SK-N-SH treated with all-trans-retinoic acid at 6 μM for 48 hours (cell line): ENCODE data around the gene LAG3.

Experiments used
- ATAC-seq: fragments of 200-7000 bp; cut with Tn5 transposase; 3 replicates; pipeline ENCODE4 v1.9.1; 2020; ENCODE audit warnings: mild to moderate bottlenecking, moderate library complexity
- ARNTL ChIP-seq: fragments of 450-650 bp; formaldehyde crosslinking; IDR thresholded peaks from 2 replicates; pipeline ENCODE4 v1.5.0; 2020; ENCODE audit warnings: low read depth, mild to moderate bottlenecking, moderate library complexity, borderline replicate concordance
- BACH2 ChIP-seq: fragments of 250-450 bp; sonication (Bioruptor Pico); IDR thresholded peaks from 2 replicates; pipeline ENCODE4 v1.9.0; 2021; ENCODE audit warnings: mild to moderate bottlenecking, borderline replicate concordance
- CREB5 ChIP-seq: fragments of 250-450 bp; sonication (Bioruptor Pico); IDR thresholded peaks from 2 replicates; pipeline ENCODE4 v1.5.1; 2020; ENCODE audit warnings: low read depth, mild to moderate bottlenecking, moderate library complexity
- CSDC2 ChIP-seq: fragments of 250-450 bp; sonication (Bioruptor Pico); IDR thresholded peaks from 2 replicates; pipeline ENCODE4 v1.5.0; 2020; ENCODE audit warnings: mild to moderate bottlenecking, moderate library complexity
- GLIS3 ChIP-seq: fragments of 250-450 bp; sonication (Bioruptor Pico); IDR thresholded peaks from 2 replicates; pipeline ENCODE4 v1.5.0; 2020; ENCODE audit warnings: mild to moderate bottlenecking, moderate library complexity
- ISL1 ChIP-seq: fragments of 250-450 bp; sonication (Bioruptor Pico); IDR thresholded peaks from 2 replicates; pipeline ENCODE4 v2.1.2; 2022; ENCODE audit warnings: mild to moderate bottlenecking, moderate library complexity
- PPARA ChIP-seq: fragments of 250-450 bp; sonication (Bioruptor Pico); IDR thresholded peaks from 2 replicates; pipeline ENCODE4 v1.5.0; 2020; ENCODE audit warnings: mild to moderate bottlenecking, borderline replicate concordance
- RARB ChIP-seq: fragments of 250-450 bp; sonication (Bioruptor Pico); IDR thresholded peaks from 2 replicates; pipeline ENCODE4 v1.8.0; 2021; ENCODE audit warnings: mild to moderate bottlenecking, moderate library complexity
- SNAI2 ChIP-seq: fragments of 250-450 bp; sonication (Bioruptor Pico); IDR thresholded peaks from 2 replicates; pipeline ENCODE4 v1.5.0; 2020; ENCODE audit warnings: mild to moderate bottlenecking, moderate library complexity
- TCF4 ChIP-seq: fragments of 250-450 bp; sonication (Bioruptor Pico); IDR thresholded peaks from 2 replicates; pipeline ENCODE4 v1.8.0; 2021; ENCODE audit warnings: mild to moderate bottlenecking, moderate library complexity, borderline replicate concordance
- TOX ChIP-seq: fragments of 250-450 bp; sonication (Bioruptor Pico); IDR thresholded peaks from 2 replicates; pipeline ENCODE4 v1.8.0; 2021; ENCODE audit warnings: mild to moderate bottlenecking, moderate library complexity, borderline replicate concordance
- TSHZ2 ChIP-seq: fragments of 250-450 bp; sonication (Bioruptor Pico); IDR thresholded peaks from 2 replicates; pipeline ENCODE4 v1.5.0; 2020; ENCODE audit warnings: mild to moderate bottlenecking, moderate library complexity
- ZFP3 ChIP-seq: fragments of 250-450 bp; sonication (Bioruptor Pico); IDR thresholded peaks from 2 replicates; pipeline ENCODE4 v1.5.0; 2020; ENCODE audit warnings: mild to moderate bottlenecking, moderate library complexity
- ZFP30 ChIP-seq: fragments of 450-650 bp; formaldehyde crosslinking; IDR thresholded peaks from 2 replicates; pipeline ENCODE4 v1.5.0; 2022; ENCODE audit warnings: mild to moderate bottlenecking, moderate library complexity
- ZNF565 ChIP-seq: fragments of 450-650 bp; formaldehyde crosslinking; conservative IDR thresholded peaks from 2 replicates; pipeline ENCODE4 v1.5.0; 2020; ENCODE audit warnings: low read depth, mild to moderate bottlenecking, moderate library complexity
- ZNF70 ChIP-seq: fragments of 450-650 bp; formaldehyde crosslinking; IDR thresholded peaks from 2 replicates; pipeline ENCODE4 v1.5.0; 2020; ENCODE audit warnings: mild to moderate bottlenecking, moderate library complexity
- ZNF8 ChIP-seq: fragments of 450-650 bp; formaldehyde crosslinking; IDR thresholded peaks from 2 replicates; pipeline ENCODE4 v1.5.0; 2020; ENCODE audit warnings: mild to moderate bottlenecking, moderate library complexity
- TF ChIP-seq, protein P1 (sequence below): fragments of 250-450 bp; sonication (Bioruptor Pico); IDR thresholded peaks from 2 replicates; pipeline ENCODE4 v1.8.0; 2020; ENCODE audit warnings: mild to moderate bottlenecking, moderate library complexity, borderline replicate concordance
- TF ChIP-seq, protein P2 (sequence below): fragments of 250-450 bp; sonication (Bioruptor Pico); IDR thresholded peaks from 2 replicates; pipeline ENCODE4 v1.8.0; 2021; ENCODE audit warnings: low read depth, mild to moderate bottlenecking, moderate library complexity, borderline replicate concordance

LAG3 gene

DNA sequence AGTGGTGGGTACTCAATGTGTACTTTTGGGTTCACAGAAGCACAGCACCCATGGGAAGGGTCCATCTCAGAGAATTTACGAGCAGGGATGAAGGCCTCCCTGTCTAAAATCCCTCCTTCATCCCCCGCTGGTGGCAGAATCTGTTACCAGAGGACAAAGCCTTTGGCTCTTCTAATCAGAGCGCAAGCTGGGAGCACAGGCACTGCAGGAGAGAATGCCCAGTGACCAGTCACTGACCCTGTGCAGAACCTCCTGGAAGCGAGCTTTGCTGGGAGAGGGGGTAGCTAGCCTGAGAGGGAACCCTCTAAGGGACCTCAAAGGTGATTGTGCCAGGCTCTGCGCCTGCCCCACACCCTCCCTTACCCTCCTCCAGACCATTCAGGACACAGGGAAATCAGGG, 47.8 kb downstream of the LAG3 start:
- ATAC-seq: no peak
- TF ChIP-seq GLIS3 (CRISPR knock-in tag): no peak
- no peak for TF ChIP-seq ZNF565 (CRISPR knock-in tag)
- no peak for TF ChIP-seq CREB5
- no peak for TF ChIP-seq ZFP30 (CRISPR knock-in tag)
- no peak for TF ChIP-seq ZFP3
- no peak for TF ChIP-seq ARNTL
- no peak for TF ChIP-seq CSDC2
- no peak for TF ChIP-seq TCF4 (CRISPR knock-in tag)
- TF ChIP-seq TSHZ2: no peak
- TF ChIP-seq RARB (CRISPR knock-in tag): no peak
- TF ChIP-seq ZNF70 (CRISPR knock-in tag): no peak
- no peak for TF ChIP-seq SNAI2 (CRISPR knock-in tag)
- TF ChIP-seq, protein P1, sequence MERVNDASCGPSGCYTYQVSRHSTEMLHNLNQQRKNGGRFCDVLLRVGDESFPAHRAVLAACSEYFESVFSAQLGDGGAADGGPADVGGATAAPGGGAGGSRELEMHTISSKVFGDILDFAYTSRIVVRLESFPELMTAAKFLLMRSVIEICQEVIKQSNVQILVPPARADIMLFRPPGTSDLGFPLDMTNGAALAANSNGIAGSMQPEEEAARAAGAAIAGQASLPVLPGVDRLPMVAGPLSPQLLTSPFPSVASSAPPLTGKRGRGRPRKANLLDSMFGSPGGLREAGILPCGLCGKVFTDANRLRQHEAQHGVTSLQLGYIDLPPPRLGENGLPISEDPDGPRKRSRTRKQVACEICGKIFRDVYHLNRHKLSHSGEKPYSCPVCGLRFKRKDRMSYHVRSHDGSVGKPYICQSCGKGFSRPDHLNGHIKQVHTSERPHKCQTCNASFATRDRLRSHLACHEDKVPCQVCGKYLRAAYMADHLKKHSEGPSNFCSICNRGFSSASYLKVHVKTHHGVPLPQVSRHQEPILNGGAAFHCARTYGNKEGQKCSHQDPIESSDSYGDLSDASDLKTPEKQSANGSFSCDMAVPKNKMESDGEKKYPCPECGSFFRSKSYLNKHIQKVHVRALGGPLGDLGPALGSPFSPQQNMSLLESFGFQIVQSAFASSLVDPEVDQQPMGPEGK (CRISPR knock-in tag): no peak
- no peak for TF ChIP-seq ZNF8
- TF ChIP-seq TOX (CRISPR knock-in tag): no peak
- TF ChIP-seq, protein P2, sequence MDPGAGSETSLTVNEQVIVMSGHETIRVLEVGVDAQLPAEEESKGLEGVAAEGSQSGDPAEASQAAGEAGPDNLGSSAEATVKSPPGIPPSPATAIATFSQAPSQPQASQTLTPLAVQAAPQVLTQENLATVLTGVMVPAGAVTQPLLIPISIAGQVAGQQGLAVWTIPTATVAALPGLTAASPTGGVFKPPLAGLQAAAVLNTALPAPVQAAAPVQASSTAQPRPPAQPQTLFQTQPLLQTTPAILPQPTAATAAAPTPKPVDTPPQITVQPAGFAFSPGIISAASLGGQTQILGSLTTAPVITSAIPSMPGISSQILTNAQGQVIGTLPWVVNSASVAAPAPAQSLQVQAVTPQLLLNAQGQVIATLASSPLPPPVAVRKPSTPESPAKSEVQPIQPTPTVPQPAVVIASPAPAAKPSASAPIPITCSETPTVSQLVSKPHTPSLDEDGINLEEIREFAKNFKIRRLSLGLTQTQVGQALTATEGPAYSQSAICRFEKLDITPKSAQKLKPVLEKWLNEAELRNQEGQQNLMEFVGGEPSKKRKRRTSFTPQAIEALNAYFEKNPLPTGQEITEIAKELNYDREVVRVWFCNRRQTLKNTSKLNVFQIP: no peak

DNA sequence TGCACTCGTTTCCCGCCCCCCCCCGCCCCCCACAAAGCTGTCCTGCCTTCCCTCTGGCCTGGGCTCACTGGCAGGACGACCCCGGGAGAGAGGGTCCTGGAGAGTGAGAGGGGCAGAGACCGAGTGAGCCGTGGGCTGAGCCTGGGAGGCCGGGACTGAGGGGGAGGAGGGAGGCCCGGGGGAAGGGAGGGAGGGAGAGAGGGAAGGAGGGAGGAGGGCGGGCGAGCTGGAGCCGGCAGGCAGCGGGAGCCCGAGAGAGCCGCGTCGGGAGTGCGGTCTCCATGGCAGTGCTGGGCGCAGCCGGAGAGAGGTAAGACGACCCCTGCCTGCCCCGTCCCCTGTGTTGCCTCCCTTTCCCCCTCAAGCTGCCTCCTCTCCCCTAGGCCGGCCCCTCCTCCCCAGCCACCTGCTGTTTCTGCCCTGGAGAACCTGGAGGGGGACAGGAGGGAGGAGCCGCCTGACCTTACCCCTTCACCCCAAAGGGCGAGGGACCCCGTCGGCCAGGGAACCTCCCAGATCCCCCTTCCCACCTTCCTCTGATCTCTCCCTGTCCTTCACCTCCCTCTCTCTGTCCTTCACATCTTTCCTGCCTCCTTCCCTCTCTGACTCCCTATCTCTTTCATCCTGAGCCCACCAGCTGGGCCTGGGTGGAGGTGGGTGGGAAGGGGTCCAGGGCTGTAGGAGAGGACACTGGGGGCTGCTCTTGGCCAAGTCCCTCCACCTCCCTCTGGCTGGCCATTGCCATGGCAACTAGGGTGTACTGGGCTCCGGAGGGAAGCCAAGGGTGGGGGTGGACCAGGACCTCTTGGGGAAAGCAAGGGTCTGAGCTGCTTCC, 49.5 kb downstream of the LAG3 start, which contains the start of gene GPR162:
Gene GPR162, plus strand, starts transcription at position 231 of the 835 bp plus-strand sequence. CDS start 2,078 bp downstream, outside the sequence.
- peak; percentile 66 for ATAC-seq
- TF ChIP-seq ZFP30 (CRISPR knock-in tag): no peak
- TF ChIP-seq, all 23 proteins: peak for 0

GRCh38 chr12:6822426-6823135, 50.3 kb downstream of the LAG3 start:
- no peak for ATAC-seq
- no peak for TF ChIP-seq TOX (CRISPR knock-in tag)
- no peak for TF ChIP-seq PPARA (CRISPR knock-in tag)
- TF ChIP-seq ZNF8: no peak
- TF ChIP-seq GLIS3 (CRISPR knock-in tag): no peak
- TF ChIP-seq, protein P2: no peak
- no peak for TF ChIP-seq CREB5
- TF ChIP-seq BACH2 (CRISPR knock-in tag): no peak
- TF ChIP-seq ISL1 (CRISPR knock-in tag): no peak
